Myocyte (in vitro differentiated cells): Measurements from ENCODE around the gene ANKLE1. TPM values are rescaled to one million over a fixed set of nuclear protein-coding genes. Genes with fewer than 3 reads are reported as not detected.

Experiments used
- DNase-seq: peaks from one replicate; pipeline ENCODE4 v3.0.0-alpha.2; 2012; ENCODE audit warnings: low read depth
- polyA plus RNA-seq: library from polyadenylated mRNA; unstranded; fragments of >200 nt; gene quantifications from one replicate; pipeline ENCODE4 v1.2.1, GENCODE V29; 2012; ENCODE audit warnings: missing spikeins
- total RNA-seq: library from RNA; depleted of rRNA; stranded (reverse); fragments of >200 nt; gene quantifications from 2 replicates; pipeline ENCODE4 v1.2.3, GENCODE V29; 2014

Gene ANKLE1, protein sequence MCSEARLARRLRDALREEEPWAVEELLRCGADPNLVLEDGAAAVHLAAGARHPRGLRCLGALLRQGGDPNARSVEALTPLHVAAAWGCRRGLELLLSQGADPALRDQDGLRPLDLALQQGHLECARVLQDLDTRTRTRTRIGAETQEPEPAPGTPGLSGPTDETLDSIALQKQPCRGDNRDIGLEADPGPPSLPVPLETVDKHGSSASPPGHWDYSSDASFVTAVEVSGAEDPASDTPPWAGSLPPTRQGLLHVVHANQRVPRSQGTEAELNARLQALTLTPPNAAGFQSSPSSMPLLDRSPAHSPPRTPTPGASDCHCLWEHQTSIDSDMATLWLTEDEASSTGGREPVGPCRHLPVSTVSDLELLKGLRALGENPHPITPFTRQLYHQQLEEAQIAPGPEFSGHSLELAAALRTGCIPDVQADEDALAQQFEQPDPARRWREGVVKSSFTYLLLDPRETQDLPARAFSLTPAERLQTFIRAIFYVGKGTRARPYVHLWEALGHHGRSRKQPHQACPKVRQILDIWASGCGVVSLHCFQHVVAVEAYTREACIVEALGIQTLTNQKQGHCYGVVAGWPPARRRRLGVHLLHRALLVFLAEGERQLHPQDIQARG
- total RNA-seq, result 0.27 and 0.36 TPM in 2 replicates
- 0.63 TPM for polyA plus RNA-seq

DNA sequence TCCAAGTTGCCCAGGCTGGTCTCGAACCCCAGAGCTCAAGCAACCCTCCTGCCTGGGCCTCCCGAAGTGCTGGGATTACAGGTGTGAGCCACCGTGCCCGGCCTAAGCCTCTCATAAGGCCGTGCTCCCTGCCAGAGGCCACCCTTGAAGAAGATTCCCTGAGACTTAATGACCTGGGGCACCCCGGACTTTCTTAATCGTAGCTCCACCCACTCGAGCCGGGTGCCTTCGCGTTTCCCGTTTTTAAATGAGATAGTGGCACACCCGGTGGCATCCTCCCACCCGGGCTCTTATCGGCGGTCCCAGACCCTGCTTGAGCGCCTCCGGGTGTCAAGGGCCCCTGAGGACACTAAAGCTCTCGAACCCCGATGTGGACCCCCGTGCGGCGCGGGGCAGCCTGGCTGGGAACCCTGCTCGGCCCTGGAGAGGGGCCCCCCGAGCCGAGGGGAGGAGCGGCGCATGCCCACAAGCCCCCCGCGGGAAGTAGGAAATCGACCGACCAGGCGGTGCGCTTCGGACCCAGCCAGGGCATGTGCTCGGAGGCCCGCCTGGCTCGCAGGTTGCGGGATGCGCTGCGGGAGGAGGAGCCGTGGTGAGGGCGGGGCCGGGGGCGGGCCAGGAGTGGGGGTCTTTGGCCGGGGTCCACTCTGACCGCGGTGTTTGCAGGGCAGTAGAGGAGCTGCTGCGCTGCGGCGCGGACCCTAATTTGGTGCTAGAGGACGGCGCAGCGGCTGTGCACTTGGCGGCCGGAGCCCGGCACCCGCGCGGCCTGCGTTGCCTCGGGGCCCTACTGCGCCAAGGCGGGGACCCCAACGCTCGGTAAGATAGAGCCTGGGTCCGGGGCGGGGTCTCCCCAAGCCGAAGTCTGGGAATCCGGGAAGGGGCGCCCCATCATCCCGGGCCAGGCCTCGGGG, at the start of gene ANKLE1:
Gene ANKLE1, plus strand, starts transcription at position 511 of the 914 bp plus-strand sequence. Its CDS starts 20 bp downstream, at position 531.
- DNase-seq, result no peak

DNA sequence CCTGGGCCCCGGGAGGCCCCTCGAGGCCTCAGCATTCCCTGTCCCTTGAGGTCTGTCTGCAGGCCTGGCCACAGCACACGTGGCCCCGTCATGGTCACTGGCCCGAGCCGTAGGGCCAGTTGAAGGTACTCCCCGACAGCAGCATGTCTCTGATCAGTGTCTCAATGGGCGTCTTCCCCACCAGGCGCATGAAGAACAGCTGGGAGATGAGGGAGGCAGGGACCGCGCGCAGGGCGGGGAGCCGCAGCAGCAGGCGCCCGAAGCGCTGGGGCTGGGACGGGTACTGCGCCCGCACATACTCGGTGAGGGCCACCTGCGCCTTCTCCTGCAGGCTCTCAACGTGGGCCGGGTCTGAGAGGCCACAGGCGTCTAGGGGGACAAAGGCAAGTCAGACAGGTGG, 49.4 kb upstream of the ANKLE1 start:
- DNase-seq, result no peak

DNA sequence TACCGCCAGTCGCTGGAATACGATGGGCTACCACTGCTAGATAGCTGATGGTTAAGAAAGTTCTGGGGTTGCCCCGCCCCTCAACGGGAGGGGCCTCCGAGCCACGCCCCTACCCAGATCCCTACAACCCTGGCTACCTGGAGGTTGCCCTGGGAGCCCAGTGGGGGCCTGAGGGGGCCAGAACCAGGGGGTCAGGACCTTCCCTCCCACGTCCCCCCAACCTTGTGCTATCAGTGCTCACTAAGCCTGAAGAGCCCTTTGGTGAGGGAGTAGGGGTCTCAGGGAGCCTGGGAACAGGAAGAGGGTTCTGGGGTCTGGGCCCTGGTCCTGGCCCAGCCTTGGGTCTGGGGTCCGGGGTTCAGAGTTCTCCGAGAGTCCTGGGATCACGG, 46.8 kb upstream of the ANKLE1 start:
- DNase-seq, result no peak

DNA sequence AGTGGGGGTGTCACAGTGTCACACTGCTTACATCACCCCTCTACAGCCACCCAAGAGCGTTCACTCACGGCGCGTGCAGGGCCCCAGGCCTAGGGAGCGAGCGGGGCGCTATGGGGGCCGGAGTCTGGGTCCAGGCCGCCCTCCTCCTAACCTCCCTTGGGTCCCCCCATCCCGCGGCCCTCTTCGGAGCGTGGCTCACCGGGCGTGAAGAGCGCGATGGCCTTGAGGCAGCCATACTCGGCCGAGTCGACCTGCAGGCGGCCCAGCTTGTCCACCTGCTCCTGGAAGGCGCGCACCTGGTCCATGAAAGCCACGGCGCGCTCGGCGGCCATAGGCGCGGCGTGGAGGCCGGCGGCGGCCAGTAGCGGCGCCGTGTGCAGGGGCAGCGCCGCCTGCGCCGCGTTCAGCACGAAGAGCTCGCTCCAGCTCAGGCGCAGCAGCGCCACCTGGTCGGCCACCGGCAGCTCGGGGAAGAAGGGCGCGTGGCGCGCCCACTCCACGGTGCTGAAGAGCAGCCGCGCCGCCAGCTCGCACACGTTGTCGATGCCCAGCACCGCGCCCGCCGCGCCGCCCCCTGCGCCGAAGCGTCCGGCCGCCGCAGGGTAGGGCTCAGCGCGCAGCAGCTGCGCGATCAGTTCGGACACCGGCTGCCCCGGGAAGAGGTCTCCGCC, 46.3 kb upstream of the ANKLE1 start:
- peak; percentile 56 for DNase-seq

DNA sequence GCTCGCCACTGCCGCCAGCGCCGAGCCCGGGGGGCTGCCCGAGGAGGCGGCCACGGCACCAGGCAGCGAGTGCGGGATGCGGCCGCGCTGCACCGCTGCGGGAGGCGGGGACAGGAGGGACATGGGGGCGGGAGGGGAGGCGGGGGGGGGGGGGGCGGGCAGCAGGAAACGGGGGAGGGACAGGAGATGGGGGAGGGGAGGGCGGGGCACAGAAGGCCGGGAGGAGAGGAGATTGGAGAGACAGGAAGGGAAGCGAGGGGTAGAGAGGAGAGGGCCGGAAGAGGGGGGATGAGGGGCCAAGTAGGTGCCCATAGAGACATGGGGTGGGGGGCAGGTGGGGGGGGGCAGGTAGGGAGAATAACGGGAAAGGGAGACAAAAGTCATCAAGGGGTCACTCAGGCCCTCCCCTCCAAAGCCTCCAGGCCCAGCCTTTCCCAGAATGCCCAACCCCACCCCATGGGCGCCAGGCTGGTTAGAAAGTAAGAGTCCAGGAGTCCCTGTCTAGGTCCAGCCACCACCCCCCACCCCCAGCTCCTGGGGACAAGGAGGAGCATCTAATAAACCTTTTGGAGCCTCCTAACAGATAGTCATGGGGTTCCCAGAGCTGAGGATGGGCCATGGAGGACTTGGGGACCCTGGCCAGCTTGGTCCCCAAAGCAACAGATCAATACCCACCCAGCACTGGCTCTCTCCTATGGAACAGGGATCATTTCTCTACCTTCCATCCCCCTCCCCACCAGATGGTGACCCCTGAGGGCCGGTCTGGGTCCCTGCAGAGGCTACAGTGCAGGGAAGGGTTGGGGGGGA, 45.5 kb upstream of the ANKLE1 start:
- DNase-seq, result peak; percentile 18

DNA sequence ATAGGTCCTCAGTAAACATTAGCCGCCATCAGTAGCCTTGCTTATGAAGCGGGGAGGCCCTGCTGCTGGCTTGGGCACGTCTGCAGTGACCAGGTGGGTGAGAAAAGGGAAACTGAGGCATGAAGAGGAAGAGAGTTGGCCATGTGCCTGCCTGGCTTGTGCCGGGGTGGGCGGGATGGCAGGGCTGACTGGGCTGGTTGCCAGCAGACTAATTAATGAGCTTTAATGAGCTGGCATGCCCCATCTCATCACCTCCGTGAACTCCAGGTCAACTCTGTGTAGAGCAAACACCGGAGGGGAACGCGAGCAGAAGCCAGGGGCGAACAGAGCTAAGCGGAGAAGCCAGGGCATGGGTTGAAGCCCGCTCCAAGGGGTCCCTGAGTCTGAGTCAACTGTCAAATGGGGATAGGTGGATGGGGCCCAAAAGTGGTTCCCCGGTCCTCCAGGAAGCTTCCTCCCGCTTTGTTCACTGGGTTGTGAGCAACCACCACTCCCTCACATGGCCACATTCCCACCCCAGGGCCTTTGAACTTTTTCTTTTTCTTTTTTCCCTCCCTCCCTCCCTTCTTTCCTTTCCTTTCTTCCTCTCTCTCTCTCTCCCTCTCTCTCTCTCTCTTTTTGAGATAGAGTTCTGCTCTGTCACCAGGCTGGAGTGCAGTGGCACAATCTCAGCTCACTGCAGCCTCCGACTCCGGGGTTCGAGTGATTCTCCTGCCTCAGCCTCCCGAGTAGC, 44.7 kb upstream of the ANKLE1 start:
- no peak for DNase-seq

DNA sequence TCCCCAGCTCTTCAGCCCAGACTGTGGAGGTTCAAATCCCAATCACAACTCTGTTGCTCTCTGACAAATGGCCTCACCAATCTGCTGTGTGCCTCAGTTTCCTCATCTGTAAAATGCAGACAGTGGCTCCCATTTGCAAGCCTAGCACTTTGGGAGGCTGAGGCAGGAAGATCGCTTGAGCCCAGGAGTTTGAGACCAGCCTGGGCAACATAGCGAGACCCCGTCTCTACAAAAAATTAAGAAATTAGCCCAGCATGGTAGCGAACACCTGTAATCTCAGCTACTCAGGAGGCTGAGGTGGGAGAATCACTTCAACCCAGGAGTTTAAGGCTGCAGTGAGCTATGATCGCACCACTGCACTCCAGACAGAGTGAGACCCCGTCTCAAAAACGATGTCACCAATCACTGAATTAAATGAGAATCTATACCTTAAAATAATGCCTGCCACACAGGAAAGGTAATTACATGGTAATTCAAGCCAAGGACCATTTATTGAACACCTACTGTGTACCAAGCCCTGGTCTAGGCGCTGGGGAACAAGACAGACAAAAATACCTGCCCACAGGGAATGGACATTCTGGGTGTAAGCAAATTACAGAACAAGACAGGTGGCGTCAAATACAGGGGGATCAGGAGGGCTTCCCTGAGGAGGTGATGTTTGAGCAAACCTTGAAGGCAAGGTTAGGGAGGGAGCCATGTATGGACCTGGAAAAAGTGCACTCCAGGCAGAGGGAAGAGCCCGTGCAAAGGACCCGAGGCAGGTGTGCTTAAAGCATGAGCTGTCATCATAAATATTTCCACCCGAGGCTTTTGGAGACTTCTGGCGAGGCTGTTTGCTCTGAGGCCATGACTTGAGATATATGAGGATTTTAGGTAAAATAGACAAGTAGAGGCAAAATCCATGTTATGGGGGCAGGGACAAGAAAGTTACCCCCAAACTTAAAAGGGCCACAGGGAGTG, 43.7 kb upstream of the ANKLE1 start:
- no peak for DNase-seq

DNA sequence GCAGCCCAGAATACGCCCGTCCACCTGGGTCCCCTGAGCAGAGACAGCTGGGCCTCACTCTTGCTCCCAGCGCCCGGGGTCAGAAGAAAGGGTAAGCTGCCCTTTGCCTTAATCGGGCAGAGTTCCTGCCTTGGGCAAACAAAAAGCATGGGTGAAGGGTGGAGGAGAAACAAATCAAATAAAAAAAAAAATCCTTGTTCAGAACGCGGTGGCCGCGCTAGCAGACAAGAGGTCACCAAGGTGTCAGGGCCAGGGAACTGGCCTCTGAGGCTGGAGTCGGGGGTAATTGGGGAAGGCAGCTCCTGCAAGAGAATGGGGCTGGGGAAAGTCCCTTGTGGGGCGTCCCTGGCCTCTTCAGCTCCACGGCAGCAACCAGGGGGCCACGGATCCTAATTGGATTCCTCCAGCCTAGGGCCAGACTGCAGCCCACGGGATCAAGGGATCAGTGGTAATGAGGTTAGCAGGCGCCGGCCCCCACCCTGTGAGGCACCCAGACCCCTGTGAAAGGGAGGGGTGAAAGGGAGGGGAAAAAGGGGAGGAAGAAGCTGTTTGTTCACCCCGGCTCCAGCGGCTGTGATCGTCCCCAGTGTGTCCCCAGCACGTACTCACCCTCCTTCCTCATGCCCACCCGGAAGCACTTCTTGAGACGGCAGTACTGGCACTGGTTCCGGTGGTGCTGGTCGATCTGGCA, 41.5 kb upstream of the ANKLE1 start:
- no peak for DNase-seq

DNA sequence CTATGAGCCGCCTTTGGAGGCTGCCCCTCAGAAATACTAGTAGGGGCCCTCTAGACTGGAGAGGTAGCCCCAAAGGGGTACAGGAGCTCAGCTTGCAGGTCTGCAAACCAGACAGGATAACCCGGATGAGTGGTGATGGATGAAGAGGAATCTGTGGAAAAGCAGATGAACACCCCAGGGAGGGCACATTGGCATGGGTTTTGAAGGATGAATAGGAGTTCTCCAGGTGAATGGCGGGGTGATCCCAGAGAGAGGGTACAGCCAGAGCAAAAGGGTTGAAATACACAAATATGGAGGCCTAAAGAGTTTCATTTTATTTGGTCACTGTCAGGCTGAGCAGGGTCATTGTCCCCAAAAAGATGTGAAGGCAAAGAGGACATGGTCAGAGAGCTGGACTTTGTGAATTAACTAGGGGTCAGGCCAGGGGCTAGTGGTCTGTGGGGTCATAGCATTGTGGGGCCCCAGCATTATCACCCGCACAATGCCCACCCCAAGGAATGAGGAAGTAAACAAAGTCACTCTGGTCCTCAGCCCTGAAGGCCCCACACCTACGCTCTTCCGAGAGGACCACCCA, 40.8 kb upstream of the ANKLE1 start:
- DNase-seq, result no peak

DNA sequence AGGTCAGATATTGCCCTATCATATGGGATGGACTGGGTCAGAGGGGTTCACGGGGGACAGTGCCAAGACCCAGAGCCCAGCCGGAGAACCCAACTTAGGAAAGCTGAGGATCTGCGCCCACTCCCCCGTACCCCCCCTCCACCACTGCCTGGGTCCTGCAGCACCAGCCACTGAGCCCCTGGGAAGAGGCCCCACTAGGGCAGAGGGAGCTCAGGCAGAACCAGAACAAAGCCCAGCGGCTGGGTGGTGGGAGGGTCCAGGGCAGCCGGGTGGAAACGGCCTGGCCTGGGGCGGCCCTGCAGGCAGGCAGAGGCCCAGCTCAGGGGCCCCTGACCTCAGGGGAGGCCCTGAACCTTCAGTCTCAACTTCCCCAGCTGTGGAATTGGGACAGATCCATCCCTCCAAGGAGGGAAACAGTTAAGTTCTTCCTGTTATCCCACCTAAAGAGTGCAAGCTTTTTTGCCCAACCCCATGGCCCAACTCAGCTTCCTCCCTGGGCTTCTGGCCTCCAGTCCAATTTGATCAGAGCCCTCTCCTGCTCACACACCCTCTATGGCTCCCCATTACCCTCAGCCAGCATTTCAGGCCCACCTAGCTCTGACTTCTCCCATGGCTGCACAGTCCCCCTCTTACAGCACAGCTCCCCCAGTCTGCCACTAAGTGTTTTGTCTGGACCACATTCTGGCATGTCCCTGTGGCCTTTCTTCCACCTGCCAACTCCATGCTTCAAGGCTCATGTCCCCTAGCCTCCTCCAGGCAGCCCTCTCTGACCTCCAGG, 39.1 kb upstream of the ANKLE1 start:
- no peak for DNase-seq

DNA sequence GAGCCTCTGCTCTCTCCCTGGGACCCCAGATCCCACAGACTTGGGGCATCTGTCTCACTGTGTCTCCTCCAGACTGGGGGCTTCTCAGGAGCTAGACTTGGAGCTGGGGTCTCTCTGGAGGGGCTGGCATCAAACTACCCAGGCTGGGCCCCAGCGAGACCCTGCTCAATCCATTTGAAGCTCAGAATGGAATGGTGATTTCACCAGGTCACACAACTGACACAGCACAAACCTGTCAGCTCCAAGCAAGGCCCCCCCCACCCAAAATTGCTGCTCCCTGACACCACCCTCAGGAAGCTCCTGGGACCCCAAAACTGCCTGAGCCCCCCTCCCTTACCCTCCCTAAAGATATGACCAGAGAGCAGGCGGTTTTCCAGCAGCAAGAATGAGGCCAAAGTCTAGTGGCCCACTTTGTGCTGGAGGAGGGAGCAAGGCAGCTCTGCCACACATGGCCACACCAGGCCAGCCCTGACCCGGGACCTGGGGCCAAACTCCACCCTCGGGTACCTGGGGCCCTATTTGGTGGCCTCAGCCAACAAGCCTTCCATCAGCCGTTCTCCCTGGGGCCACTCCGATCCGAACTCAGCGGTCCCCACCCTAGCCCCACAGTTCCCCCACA, 38.4 kb upstream of the ANKLE1 start:
- no peak for DNase-seq

DNA sequence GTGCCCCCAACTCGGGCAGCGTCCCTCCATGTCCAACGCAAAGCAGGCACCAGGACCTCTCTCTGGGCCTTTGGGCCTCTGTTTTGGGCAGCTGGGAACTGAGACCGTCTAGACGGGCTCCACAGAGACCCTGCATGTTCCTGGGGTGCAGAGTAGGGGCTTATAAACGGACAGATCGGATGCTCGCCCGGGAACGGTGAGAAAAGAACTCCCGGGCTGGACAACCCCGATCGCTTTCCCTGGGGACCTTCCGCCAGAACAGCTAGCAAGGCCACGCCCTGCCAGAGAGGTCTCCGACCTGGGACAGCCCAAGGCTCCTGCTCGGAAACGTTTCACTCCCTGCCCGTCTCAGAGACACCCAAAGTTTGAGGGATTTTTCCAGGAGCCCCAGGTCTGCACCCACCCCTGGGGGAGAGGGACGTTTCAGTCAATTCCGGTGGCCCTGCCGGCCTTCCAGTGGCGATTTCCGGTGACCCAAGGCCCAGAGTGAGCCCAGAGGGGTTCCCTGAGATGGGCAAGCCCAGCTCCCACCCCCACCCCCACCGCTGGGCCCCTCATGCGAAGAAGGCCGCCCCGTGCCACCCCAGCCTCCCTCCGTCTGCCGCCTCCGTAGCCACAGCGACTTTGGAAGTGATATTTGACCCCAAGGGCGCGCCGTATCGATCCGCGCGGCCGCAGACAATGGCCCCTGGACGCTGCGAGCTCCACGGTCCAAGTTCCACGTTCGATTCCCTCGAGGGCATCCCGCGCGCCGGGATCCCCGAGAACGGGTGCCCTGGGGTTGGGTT, 37.7 kb upstream of the ANKLE1 start:
- peak; percentile 63 for DNase-seq

DNA sequence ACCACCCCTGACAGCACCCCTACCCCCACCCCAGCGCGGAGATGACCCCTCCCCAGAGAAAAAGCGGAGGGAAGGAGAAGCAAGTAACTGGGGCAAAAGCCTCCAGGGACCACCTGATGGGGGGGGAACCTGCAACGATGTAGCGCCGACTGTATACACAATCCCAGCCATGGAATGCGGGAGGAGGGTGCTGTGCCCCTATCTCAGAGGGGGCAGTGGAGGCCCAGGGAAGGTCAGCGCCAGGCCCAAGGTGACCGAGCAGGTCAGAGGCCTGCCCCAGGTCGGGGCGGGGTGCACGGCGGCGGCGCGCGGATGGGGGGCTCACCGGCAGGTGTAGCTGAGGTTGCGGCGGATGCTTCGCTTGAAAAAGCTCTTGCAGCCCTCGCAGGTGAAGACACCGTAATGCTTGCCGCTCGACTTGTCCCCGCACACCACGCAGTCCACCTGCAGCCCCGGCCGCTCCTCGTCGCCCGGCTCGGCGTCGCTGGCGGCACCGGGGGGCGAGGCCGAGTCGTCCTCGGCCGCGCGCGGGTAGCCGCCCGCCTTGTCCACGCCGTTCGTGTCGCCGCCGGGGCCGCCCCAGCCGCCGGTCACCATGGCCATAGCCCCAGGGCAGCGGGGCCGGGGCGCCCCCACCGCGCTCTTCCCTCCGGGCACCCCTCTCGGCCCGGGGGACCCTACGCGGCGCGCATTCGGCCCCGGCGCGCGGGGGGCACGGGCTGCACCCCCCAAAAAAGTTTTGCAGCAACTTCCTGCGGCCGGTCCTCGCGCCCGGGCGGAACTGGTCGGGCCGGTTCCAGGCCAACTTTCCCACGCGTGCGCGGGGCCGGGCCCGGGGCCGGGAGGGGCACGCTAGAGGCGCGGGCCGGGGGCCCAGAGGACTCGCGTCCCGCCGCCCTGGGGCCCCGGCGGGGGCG, 36.8 kb upstream of the ANKLE1 start:
- no peak for DNase-seq

DNA sequence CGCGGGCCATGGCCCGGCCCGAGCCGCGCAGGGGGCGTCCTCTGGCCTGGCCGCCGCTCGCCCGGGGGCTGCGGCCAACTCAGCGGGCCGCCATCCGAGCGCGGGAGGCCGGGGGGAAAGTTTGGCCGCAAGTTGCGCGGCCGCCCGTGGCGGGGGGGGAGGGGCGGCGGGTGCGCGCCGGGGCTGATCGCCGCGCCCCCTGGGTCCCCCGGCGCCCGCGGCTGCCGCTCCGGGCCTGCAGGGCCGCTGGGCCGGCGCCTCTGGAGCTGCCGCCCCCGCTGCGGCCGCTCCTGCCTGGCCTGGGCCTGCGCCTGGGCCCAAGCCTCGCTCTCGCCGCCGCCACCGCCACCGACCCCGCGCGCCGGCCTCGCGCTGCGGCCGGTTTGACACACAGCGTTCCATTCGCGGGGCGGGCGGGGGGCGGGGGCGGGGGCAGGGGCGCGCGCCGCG, 36.1 kb upstream of the ANKLE1 start, which contains the start of gene NR2F6:
Gene NR2F6, minus strand, starts transcription at position 385 of the 450 bp plus-strand sequence. CDS start 699 bp downstream, outside the sequence.
- no peak for DNase-seq
